ENCODE results near the gene JAGN1. TPM values are rescaled to one million over a fixed set of nuclear protein-coding genes. Genes with fewer than 3 reads are reported as not detected.

JAGN1 gene
- total RNA-seq: 13.4 and 17.4 TPM in 2 replicates

GRCh38 chr3:9890249-9891071 is at the start of gene JAGN1:
Gene JAGN1, plus strand, starts transcription at chr3:9890610. Its CDS starts 113 bp downstream, at chr3:9890723.

DNA sequence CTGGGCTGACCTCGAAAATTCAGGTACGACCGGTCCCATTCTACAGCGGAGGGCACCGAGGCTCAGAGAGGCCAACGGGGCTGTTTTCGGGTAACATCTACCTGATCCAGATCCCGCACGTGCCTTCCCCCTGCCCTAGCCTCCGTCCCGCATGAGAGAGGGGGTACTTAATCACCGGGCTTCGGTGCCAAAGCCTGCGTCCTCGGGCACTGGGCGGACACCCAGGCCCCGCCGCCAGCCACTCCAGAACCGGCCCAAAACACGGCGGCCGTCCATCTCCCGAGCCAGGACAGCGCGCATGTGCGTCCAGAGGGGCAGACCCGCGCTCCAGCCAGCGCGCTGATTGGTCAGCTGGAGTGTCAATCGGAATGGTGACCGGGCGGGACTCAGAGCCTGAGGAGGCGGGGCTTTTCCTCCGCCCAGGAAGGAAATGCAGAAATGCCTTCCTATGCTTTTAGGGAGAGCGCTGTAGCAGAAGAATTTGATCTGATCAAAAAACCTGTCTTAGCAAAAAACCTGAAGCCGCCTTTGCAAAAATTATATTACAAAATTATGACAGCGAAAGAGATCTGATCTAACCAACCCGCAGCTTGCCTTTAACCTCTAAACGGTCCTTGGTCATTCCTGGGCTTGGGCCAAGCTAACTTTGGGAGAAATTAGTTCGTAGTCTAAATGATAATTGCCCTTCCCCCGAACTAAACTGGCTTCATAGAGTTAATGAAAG is 46.5 kb upstream of the JAGN1 start, which contains the start of gene RPUSD3:
Gene RPUSD3, minus strand, starts transcription at position 294 of the 724 bp plus-strand sequence. Its CDS starts 18 bp downstream, at position 276.

DNA sequence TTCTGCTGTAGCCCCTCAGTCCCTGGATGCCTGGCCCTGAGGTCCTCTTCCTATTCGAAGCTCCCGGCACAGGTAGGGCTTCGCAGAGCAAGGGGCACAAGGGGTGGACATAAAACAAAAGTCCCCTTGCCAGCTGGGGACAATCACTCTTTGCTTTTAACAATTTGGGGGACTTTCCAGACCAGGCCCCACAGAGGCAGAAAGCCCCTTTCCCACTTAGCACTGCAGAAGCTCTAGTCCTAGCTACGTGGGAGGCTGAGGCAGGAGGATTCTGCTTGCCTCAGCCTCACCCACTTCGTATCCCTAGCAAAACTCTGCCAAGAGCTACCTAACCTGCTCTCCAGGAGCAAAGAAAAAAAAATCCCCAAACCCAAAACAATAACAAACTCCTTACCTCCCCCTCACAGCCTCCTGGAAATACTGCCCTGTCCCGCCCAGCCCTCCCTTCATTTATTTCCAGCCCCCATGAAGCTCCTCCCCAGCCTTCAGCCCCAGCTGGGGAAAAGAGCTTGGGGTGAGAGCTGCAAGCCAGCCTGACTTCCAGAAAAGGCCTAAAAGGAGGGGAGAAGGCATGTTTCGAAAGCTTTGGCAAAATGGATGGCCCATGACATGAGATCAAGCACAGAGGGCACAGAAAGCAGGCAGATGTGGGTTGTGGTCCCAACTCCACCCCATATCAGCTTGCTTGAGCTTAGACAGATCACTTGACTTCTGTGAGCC is 10.4 kb upstream of the JAGN1 start, which contains the start of gene CIDEC:
Gene CIDEC, minus strand, starts transcription at position 424 of the 720 bp plus-strand sequence. CDS start 1,767 bp downstream, outside the sequence.

GRCh38 chr3:9902372-9903237 is 12.2 kb downstream of the JAGN1 start, which contains the start of gene IL17RE:
Gene IL17RE, plus strand, starts transcription at chr3:9902848. Its CDS starts 85 bp downstream, at chr3:9902933.

GRCh38 chr3:9916734-9917680 is 26.6 kb downstream of the JAGN1 start, which contains the start of gene IL17RC:
Gene IL17RC, plus strand, starts transcription at chr3:9917098. Its CDS starts 218 bp downstream, at chr3:9917316.

DNA sequence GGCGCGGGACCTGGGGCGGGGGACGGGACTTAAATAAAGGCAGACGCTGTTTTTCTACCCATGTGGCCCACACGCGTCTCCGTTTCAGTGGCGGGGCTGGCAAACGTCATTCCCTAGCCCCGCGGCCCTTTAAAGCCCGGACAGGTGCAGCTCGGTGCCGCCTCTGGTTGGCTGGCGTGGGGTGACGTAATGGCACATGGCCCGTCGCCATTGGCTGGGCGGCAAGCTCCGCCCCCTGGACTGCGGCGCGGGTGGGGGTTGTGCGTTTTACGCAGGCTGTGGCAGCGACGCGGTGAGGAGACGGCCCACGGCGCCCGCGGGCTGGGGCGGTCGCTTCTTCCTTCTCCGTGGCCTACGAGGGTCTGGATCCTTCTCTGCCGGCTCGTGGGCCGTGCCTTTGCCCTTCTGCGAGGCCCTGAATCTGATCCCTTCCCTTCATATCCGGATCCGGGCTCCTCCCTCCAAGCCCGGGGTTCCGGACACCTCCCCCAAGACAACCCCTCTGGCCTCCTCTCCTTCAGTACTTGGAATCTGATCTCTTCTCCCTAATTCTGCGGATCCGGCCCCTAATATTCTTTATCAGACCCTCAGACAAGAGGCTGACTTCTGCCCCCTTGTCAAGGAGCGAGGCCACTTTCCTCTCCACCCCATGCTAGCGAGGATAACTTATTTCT is 43.3 kb downstream of the JAGN1 start, which contains the start of gene CRELD1:
Gene CRELD1, plus strand, starts transcription at position 274 of the 674 bp plus-strand sequence. CDS start 605 bp downstream, outside the sequence.

Other genes starting within 250 kb of the JAGN1 start
- 31.6 and 32.4 TPM in 2 replicates for gene MTMR14, start 241.1 kb upstream of the JAGN1 start, total RNA-seq
- not detected in 2 replicates for gene CPNE9, start 186.8 kb upstream of the JAGN1 start, total RNA-seq
- gene BRPF1, start 158.9 kb upstream of the JAGN1 start, total RNA-seq: 14.0 and 16.4 TPM in 2 replicates
- gene OGG1, start 140.7 kb upstream of the JAGN1 start, total RNA-seq: 23.5 and 24.2 TPM in 2 replicates
- gene CAMK1, start 120.7 kb upstream of the JAGN1 start, total RNA-seq: 60.6 and 64.3 TPM in 2 replicates
- gene TADA3, start 98.1 kb upstream of the JAGN1 start, total RNA-seq: 65.0 and 73.8 TPM in 2 replicates
- 228 and 238 TPM in 2 replicates for gene ARPC4, start 97.5 kb upstream of the JAGN1 start, total RNA-seq
- gene TTLL3, start 80.3 kb upstream of the JAGN1 start, total RNA-seq: 18.4 and 22.5 TPM in 2 replicates
- 16.3 and 18.8 TPM in 2 replicates for gene RPUSD3, start 46.6 kb upstream of the JAGN1 start, total RNA-seq
- gene CIDEC, start 10.4 kb upstream of the JAGN1 start, total RNA-seq: not detected in 2 replicates
- 3.5 and 4.4 TPM in 2 replicates for gene IL17RE, start 12.2 kb downstream of the JAGN1 start, total RNA-seq
- gene IL17RC, start 26.5 kb downstream of the JAGN1 start, total RNA-seq: 29.2 and 36.5 TPM in 2 replicates
- 20.3 and 25.4 TPM in 2 replicates for gene CRELD1, start 43.2 kb downstream of the JAGN1 start, total RNA-seq
- 2.5 and 2.6 TPM in 2 replicates for gene PRRT3, start 61.8 kb downstream of the JAGN1 start, total RNA-seq
- 74.0 and 83.0 TPM in 2 replicates for gene EMC3, start 96.2 kb downstream of the JAGN1 start, total RNA-seq
- gene FANCD2, start 135.8 kb downstream of the JAGN1 start, total RNA-seq: 13.1 and 25.9 TPM in 2 replicates
- not detected in 2 replicates for gene FANCD2OS, start 217.6 kb downstream of the JAGN1 start, total RNA-seq
- 113 and 134 TPM in 2 replicates for gene BRK1, start 225.1 kb downstream of the JAGN1 start, total RNA-seq

Data from aortic smooth muscle cell (primary cell).